ENCODE measurements around the gene DUSP15. TPM values are rescaled to one million over a fixed set of nuclear protein-coding genes. Genes with fewer than 3 reads are reported as not detected.

DUSP15 gene
- polyA plus RNA-seq, 1 donor (not counting 4 experiments of a cell fraction or from before 2014, with no cell fraction given): not detected

DNA sequence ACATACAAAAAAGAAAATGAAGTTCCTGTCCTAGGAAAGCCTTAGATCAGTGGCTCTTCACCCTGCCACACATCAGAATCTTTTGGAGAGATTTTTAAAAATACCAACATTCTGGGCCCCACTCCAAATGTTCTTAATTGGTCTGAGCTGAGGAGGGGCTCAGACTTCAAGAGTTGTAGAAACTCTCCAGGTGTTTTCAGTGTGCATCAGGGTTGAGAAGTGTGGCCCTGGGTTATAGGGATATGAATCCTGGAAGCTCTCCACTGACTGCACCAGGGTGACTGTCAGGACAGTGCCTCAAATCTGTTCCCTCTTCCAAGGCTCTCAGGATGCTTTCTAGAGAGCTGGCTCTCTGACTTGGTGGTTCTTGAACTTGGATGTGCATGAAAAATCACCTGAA is 56.7 kb downstream of the DUSP15 start:
- no peak for TF ChIP-seq EZH2 (IDR thresholded peaks at IDR 0.05; ENCODE audit: low read length)
- TF ChIP-seq, protein P1, sequence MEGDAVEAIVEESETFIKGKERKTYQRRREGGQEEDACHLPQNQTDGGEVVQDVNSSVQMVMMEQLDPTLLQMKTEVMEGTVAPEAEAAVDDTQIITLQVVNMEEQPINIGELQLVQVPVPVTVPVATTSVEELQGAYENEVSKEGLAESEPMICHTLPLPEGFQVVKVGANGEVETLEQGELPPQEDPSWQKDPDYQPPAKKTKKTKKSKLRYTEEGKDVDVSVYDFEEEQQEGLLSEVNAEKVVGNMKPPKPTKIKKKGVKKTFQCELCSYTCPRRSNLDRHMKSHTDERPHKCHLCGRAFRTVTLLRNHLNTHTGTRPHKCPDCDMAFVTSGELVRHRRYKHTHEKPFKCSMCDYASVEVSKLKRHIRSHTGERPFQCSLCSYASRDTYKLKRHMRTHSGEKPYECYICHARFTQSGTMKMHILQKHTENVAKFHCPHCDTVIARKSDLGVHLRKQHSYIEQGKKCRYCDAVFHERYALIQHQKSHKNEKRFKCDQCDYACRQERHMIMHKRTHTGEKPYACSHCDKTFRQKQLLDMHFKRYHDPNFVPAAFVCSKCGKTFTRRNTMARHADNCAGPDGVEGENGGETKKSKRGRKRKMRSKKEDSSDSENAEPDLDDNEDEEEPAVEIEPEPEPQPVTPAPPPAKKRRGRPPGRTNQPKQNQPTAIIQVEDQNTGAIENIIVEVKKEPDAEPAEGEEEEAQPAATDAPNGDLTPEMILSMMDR (optimal IDR thresholded peaks at IDR 0.05 in 1 of 3, IDR thresholded peaks at IDR 0.05 in 1 of 3, conservative IDR thresholded peaks at IDR 0.05 in 1 of 3; ENCODE audit: extremely low read depth in 1 of 3, insufficient read depth in 2 of 3, low read length in 3 of 3): no peak
- FAIRE-seq (no peak), DNase-seq (ENCODE audit: low read depth, low spot score) (no peak)
- Histone ChIP-seq H3K27me3 (ENCODE audit: control insufficient read depth, extremely low read depth, insufficient read depth, low read length) (no peaks in the 10 kb centered on the region), H3K4me1 (ENCODE audit: control insufficient read depth, extremely low read depth, insufficient read depth, low read length) (peaks cover 5% of the 10 kb centered on the region), H3K4me2 (ENCODE audit: control insufficient read depth, extremely low read depth, insufficient read depth, low read depth, low read length) (no peak overlapping the region), H3K36me3 (ENCODE audit: control insufficient read depth in 2 of 2, extremely low read depth in 1 of 2, insufficient read depth in 2 of 2, low read length in 2 of 2) (no peaks in the 10 kb centered on the region), H3K9me1 (ENCODE audit: control insufficient read depth, extremely low read depth, insufficient read depth, low read length) (peaks cover 2% of the 10 kb centered on the region), H3K9ac (ENCODE audit: control insufficient read depth, extremely low read depth, insufficient read depth, low read length) (no peak overlapping the region), H4K20me1 (ENCODE audit: control insufficient read depth, extremely low read depth, insufficient read depth, low read length) (no peaks in the 10 kb centered on the region), H3K4me3 (ENCODE audit: control insufficient read depth in 2 of 3, extremely low read depth in 1 of 3, insufficient read depth in 2 of 3, low read depth in 1 of 3, low read length in 3 of 3) (no peak overlapping the region), H2AFZ (ENCODE audit: control insufficient read depth, low read length) (no peak overlapping the region), H3K79me2 (ENCODE audit: control insufficient read depth, insufficient read depth, low read length) (no peaks in the 10 kb centered on the region), H3K27ac (ENCODE audit: control insufficient read depth, insufficient read depth, low read length) (no peak overlapping the region), H3K9me3 (ENCODE audit: control insufficient read depth, low read depth, low read length) (no peaks in the 10 kb centered on the region)
- dilution Hi-C loops (cut with MboI; ENCODE audit: extremely low pct_ligation_motif_present, low sequenced_read_pairs): no loop called here

DNA sequence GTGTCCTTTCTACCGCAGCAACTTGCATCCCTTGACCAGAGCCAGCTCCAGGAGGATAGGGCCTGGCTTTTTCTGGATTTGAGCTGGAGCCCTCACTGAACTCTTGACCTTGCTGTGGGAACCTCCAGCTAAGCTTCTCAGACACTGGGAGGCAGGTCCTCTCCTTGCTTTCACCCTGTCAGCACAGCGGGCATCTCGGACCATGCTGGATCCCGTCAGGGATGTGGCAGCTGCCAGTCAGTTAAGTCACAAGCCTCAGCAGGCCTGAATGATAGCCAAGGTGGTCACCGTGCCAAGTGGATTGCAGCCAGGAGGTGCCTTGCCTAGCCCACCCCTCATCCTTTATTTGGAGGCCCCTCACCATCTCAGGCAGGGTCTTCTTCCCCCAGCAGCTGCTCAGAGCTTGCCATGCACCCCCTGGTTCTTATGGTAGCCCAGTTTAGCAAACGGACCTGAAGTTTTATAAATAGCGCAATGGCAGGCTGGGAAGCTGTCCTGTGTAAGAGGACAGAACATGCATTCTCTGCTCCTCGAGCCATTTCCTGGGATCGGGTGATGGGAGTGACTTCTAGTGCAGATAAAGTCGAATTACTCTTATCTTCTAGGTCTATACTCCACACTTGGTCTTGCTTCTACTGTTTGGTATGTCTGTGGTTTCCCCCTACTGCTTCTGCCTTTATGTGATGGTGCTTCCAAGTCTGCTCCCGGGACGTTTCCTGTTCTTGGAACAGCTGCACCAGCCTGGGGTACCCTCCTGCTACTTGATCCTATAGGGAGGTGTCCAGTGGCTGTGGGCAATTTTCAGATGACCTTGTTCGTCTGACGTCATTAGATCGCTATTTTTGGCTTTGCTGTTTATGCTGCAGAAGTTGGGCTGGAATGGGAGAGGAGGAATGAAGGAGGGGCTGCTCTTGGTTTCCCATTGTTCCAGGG is 58.3 kb downstream of the DUSP15 start:
- Histone ChIP-seq H3K4me1 (ENCODE audit: control insufficient read depth, extremely low read depth, insufficient read depth, low read length) (peaks cover 5% of the 10 kb centered on the region), H3K9ac (ENCODE audit: control insufficient read depth, extremely low read depth, insufficient read depth, low read length) (no peak overlapping the region), H3K27me3 (ENCODE audit: control insufficient read depth, extremely low read depth, insufficient read depth, low read length) (no peaks in the 10 kb centered on the region), H3K4me3 (ENCODE audit: control insufficient read depth in 2 of 3, extremely low read depth in 1 of 3, insufficient read depth in 2 of 3, low read depth in 1 of 3, low read length in 3 of 3) (no peak overlapping the region), H3K4me2 (ENCODE audit: control insufficient read depth, extremely low read depth, insufficient read depth, low read depth, low read length) (no peak overlapping the region), H3K79me2 (ENCODE audit: control insufficient read depth, insufficient read depth, low read length) (no peaks in the 10 kb centered on the region), H3K27ac (ENCODE audit: control insufficient read depth, insufficient read depth, low read length) (no peak overlapping the region), H2AFZ (ENCODE audit: control insufficient read depth, low read length) (no peak overlapping the region), H3K36me3 (ENCODE audit: control insufficient read depth in 2 of 2, extremely low read depth in 1 of 2, insufficient read depth in 2 of 2, low read length in 2 of 2) (no peaks in the 10 kb centered on the region), H3K9me3 (ENCODE audit: control insufficient read depth, low read depth, low read length) (no peaks in the 10 kb centered on the region), H4K20me1 (ENCODE audit: control insufficient read depth, extremely low read depth, insufficient read depth, low read length) (peaks cover 2% of the 10 kb centered on the region), H3K9me1 (ENCODE audit: control insufficient read depth, extremely low read depth, insufficient read depth, low read length) (peaks cover 2% of the 10 kb centered on the region)
- dilution Hi-C loops (cut with MboI; ENCODE audit: extremely low pct_ligation_motif_present, low sequenced_read_pairs): no loop called here
- TF ChIP-seq, protein P1 (optimal IDR thresholded peaks at IDR 0.05 in 1 of 3, IDR thresholded peaks at IDR 0.05 in 1 of 3, conservative IDR thresholded peaks at IDR 0.05 in 1 of 3; ENCODE audit: extremely low read depth in 1 of 3, insufficient read depth in 2 of 3, low read length in 3 of 3): no peak
- no peak for TF ChIP-seq EZH2 (IDR thresholded peaks at IDR 0.05; ENCODE audit: low read length)
- FAIRE-seq: no peak
- no peak for DNase-seq (ENCODE audit: low read depth, low spot score)

Measured in keratinocyte (primary cell).